SK-N-SH treated with all-trans-retinoic acid at 6 μM for 48 hours (cell line): Measurements from ENCODE around the gene ESYT3.
"Not testable (repeated sequence)": the region's sequence is repeated elsewhere in the genome, so short reads cannot be mapped to it uniquely, and the experiment has no call there.

Experiments
- ATAC-seq: fragments of 200-7000 bp; cut with Tn5 transposase; 3 replicates; pipeline ENCODE4 v1.9.1; 2020; ENCODE audit warnings: mild to moderate bottlenecking, moderate library complexity
- ARNTL ChIP-seq: fragments of 450-650 bp; formaldehyde crosslinking; IDR thresholded peaks from 2 replicates; pipeline ENCODE4 v1.5.0; 2020; ENCODE audit warnings: low read depth, mild to moderate bottlenecking, moderate library complexity, borderline replicate concordance
- BACH2 ChIP-seq: fragments of 250-450 bp; sonication (Bioruptor Pico); IDR thresholded peaks from 2 replicates; pipeline ENCODE4 v1.9.0; 2021; ENCODE audit warnings: mild to moderate bottlenecking, borderline replicate concordance
- CREB5 ChIP-seq: fragments of 250-450 bp; sonication (Bioruptor Pico); IDR thresholded peaks from 2 replicates; pipeline ENCODE4 v1.5.1; 2020; ENCODE audit warnings: low read depth, mild to moderate bottlenecking, moderate library complexity
- CSDC2 ChIP-seq: fragments of 250-450 bp; sonication (Bioruptor Pico); IDR thresholded peaks from 2 replicates; pipeline ENCODE4 v1.5.0; 2020; ENCODE audit warnings: mild to moderate bottlenecking, moderate library complexity
- CSRNP3 ChIP-seq: fragments of 250-450 bp; sonication (Bioruptor Pico); IDR thresholded peaks from 2 replicates; pipeline ENCODE4 v1.5.1; 2021; ENCODE audit warnings: mild to moderate bottlenecking, moderate library complexity
- GLIS3 ChIP-seq: fragments of 250-450 bp; sonication (Bioruptor Pico); IDR thresholded peaks from 2 replicates; pipeline ENCODE4 v1.5.0; 2020; ENCODE audit warnings: mild to moderate bottlenecking, moderate library complexity
- ISL1 ChIP-seq: fragments of 250-450 bp; sonication (Bioruptor Pico); IDR thresholded peaks from 2 replicates; pipeline ENCODE4 v2.1.2; 2022; ENCODE audit warnings: mild to moderate bottlenecking, moderate library complexity
- OSR1 ChIP-seq: fragments of 250-450 bp; sonication (Bioruptor Pico); IDR thresholded peaks from 2 replicates; pipeline ENCODE4 v1.8.0; 2022; ENCODE audit warnings: moderate library complexity, mild to moderate bottlenecking, inconsistent platforms
- PATZ1 ChIP-seq: fragments of 250-450 bp; sonication (Bioruptor Pico); IDR thresholded peaks from 2 replicates; pipeline ENCODE4 v1.8.0; 2020; ENCODE audit warnings: mild to moderate bottlenecking, moderate library complexity, borderline replicate concordance
- POU6F1 ChIP-seq: fragments of 250-450 bp; sonication (Bioruptor Pico); IDR thresholded peaks from 2 replicates; pipeline ENCODE4 v1.8.0; 2021; ENCODE audit warnings: low read depth, mild to moderate bottlenecking, moderate library complexity, borderline replicate concordance
- PPARA ChIP-seq: fragments of 250-450 bp; sonication (Bioruptor Pico); IDR thresholded peaks from 2 replicates; pipeline ENCODE4 v1.5.0; 2020; ENCODE audit warnings: mild to moderate bottlenecking, borderline replicate concordance
- SNAI2 ChIP-seq: fragments of 250-450 bp; sonication (Bioruptor Pico); IDR thresholded peaks from 2 replicates; pipeline ENCODE4 v1.5.0; 2020; ENCODE audit warnings: mild to moderate bottlenecking, moderate library complexity
- TCF4 ChIP-seq: fragments of 250-450 bp; sonication (Bioruptor Pico); IDR thresholded peaks from 2 replicates; pipeline ENCODE4 v1.8.0; 2021; ENCODE audit warnings: mild to moderate bottlenecking, moderate library complexity, borderline replicate concordance
- ZC3H10 ChIP-seq: fragments of 250-450 bp; sonication (Bioruptor Pico); IDR thresholded peaks from 2 replicates; pipeline ENCODE4 v1.5.1; 2021; ENCODE audit warnings: mild to moderate bottlenecking, moderate library complexity
- ZFP3 ChIP-seq: fragments of 250-450 bp; sonication (Bioruptor Pico); IDR thresholded peaks from 2 replicates; pipeline ENCODE4 v1.5.0; 2020; ENCODE audit warnings: mild to moderate bottlenecking, moderate library complexity
- ZFP30 ChIP-seq: fragments of 450-650 bp; formaldehyde crosslinking; IDR thresholded peaks from 2 replicates; pipeline ENCODE4 v1.5.0; 2022; ENCODE audit warnings: mild to moderate bottlenecking, moderate library complexity
- ZNF565 ChIP-seq: fragments of 450-650 bp; formaldehyde crosslinking; conservative IDR thresholded peaks from 2 replicates; pipeline ENCODE4 v1.5.0; 2020; ENCODE audit warnings: low read depth, mild to moderate bottlenecking, moderate library complexity
- ZNF70 ChIP-seq: fragments of 450-650 bp; formaldehyde crosslinking; IDR thresholded peaks from 2 replicates; pipeline ENCODE4 v1.5.0; 2020; ENCODE audit warnings: mild to moderate bottlenecking, moderate library complexity

ESYT3 gene

GRCh38 chr3:138494607-138494929 lies 60.2 kb downstream of the ESYT3 start:
- peak; percentile 76 for ATAC-seq
- peak; percentile 91 for TF ChIP-seq ZFP3
- TF ChIP-seq CSRNP3 (CRISPR knock-in tag) = no peak

DNA sequence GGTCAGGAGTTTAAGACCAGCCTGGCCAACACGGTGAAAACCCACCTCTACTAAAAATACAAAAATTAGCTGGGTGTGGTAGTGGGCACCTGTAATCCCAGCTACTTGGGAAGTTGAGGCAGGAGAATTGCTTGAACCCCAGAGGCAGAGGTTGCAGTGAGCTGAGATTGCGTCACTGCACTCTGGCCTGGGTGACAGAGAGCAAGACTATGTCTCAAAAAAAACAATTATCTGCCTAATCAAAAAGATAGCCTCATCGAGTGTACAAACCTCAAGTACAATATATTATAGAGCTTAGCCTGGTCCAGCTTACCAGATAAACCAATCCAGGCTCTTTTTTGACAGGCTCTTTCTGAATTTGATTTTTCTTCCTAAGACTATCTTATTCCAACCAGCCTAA lies 61.2 kb downstream of the ESYT3 start:
- ATAC-seq = not testable (repeated sequence)

GRCh38 chr3:138496436-138496835 lies 62.0 kb downstream of the ESYT3 start:
- no peak for ATAC-seq
- TF ChIP-seq ARNTL (CRISPR knock-in tag) (no peak), ZNF565 (CRISPR knock-in tag) (no peak), BACH2 (CRISPR knock-in tag) (no peak), CSDC2 (CRISPR knock-in tag) (no peak), CREB5 (CRISPR knock-in tag) (no peak), OSR1 (CRISPR knock-in tag) (no peak), ZNF70 (CRISPR knock-in tag) (no peak), ZC3H10 (CRISPR knock-in tag) (no peak), CSRNP3 (CRISPR knock-in tag) (no peak), ZFP3 (no peak), GLIS3 (no peak)
- TF ChIP-seq, all 23 proteins: peak for 0

- TF ChIP-seq SNAI2 (CRISPR knock-in tag) (no peak), ZC3H10 (CRISPR knock-in tag) (no peak), POU6F1 (CRISPR knock-in tag) (no peak), CSRNP3 (CRISPR knock-in tag) (no peak), PATZ1 (CRISPR knock-in tag) (no peak)
- no peak for ATAC-seq
Measured at GRCh38 chr3:138497021-138497420, 62.6 kb downstream of the ESYT3 start.

DNA sequence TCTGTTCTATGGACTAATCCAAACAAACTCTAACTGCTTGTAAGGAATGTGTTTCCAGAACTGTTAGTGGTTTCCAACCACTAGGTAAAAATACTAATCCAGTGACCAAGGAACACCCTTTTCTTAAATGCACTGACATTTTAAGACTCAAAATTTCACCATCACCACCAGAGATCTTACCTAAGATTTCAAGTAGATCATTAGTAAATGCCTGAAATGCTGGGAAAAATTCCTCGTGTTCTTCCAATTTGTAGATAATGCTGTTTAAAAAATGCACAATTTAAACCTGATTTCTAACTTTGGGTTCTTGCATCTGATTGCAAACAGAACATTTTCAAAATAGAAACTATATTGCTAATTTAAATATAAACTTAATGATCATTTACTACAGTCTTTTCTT lies 63.4 kb downstream of the ESYT3 start:
- ATAC-seq = no peak
- no peak for TF ChIP-seq PPARA (CRISPR knock-in tag)
- TF ChIP-seq OSR1 (CRISPR knock-in tag) = no peak
- no peak for TF ChIP-seq ZFP30 (CRISPR knock-in tag)
- no peak for TF ChIP-seq ZNF565 (CRISPR knock-in tag)
- no peak for TF ChIP-seq ZNF70 (CRISPR knock-in tag)
- TF ChIP-seq CSDC2 (CRISPR knock-in tag) = no peak
- no peak for TF ChIP-seq ARNTL (CRISPR knock-in tag)
- no peak for TF ChIP-seq BACH2 (CRISPR knock-in tag)
- no peak for TF ChIP-seq GLIS3
- no peak for TF ChIP-seq ISL1 (CRISPR knock-in tag)
- TF ChIP-seq TCF4 (CRISPR knock-in tag) = no peak
